GM20000 (cell line): ENCODE results near the gene SESTD1.

Experiments
- DNase-seq: peaks from one replicate; pipeline ENCODE4 v3.0.0; 2012; ENCODE audit warnings: low spot score
- TF ChIP-seq, protein P1 (sequence below): IDR thresholded peaks from 2 replicates; pipeline ENCODE4 v1.5.1; 2012; ENCODE audit warnings: mild to moderate bottlenecking, control low read depth; ENCODE audit errors: extremely low read depth, missing control alignments

The SESTD1 gene

GRCh38 chr2:179264368-179265081 lies at the start of gene SESTD1:
SESTD1 (minus strand) TSS chr2:179264832; CDS start chr2:179191841, 72,991 bp downstream.
- TF ChIP-seq, protein P1, sequence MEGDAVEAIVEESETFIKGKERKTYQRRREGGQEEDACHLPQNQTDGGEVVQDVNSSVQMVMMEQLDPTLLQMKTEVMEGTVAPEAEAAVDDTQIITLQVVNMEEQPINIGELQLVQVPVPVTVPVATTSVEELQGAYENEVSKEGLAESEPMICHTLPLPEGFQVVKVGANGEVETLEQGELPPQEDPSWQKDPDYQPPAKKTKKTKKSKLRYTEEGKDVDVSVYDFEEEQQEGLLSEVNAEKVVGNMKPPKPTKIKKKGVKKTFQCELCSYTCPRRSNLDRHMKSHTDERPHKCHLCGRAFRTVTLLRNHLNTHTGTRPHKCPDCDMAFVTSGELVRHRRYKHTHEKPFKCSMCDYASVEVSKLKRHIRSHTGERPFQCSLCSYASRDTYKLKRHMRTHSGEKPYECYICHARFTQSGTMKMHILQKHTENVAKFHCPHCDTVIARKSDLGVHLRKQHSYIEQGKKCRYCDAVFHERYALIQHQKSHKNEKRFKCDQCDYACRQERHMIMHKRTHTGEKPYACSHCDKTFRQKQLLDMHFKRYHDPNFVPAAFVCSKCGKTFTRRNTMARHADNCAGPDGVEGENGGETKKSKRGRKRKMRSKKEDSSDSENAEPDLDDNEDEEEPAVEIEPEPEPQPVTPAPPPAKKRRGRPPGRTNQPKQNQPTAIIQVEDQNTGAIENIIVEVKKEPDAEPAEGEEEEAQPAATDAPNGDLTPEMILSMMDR, result no peak
- peak; percentile 83 for DNase-seq

DNA sequence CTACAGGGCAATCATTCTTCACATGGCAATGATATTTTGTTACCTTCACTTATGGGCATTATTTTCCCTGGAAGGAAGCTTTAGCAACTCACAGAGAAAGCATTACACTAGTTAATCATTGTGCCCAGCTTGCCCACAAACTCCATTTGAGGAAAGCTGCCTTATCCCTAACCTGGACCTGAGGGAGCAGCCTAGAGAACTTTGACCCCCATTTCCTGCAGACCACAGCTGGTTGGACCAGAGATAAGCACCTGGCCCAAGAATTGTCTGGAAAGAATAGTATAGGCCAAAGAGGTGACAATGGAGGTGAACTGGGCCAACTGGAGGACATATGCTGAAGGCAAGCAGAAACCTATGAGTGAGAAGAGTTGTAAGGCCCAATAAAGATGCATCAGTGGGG lies 48.4 kb upstream of the SESTD1 start:
- TF ChIP-seq, protein P1, result no peak
- no peak for DNase-seq

DNA sequence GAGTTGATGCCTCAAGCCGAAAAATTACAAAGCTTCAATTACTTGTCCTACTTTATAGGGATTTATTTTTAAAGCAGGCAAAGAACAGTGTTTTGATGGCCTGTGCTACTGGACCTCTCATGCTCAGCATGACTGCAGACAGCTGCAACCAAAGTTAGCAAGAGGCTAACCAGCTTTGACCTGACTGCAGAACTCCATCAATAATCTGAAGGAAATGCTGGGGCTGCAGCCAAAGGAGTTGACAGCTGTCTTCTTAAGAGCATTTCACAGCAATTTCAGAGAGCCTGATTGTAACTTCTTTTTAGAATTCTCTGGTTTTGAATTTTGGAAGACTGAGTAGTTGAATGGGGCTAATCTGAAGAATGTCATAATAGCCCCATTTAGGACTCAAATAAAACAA lies 46.5 kb upstream of the SESTD1 start:
- TF ChIP-seq, protein P1, result no peak
- DNase-seq, result no peak

DNA sequence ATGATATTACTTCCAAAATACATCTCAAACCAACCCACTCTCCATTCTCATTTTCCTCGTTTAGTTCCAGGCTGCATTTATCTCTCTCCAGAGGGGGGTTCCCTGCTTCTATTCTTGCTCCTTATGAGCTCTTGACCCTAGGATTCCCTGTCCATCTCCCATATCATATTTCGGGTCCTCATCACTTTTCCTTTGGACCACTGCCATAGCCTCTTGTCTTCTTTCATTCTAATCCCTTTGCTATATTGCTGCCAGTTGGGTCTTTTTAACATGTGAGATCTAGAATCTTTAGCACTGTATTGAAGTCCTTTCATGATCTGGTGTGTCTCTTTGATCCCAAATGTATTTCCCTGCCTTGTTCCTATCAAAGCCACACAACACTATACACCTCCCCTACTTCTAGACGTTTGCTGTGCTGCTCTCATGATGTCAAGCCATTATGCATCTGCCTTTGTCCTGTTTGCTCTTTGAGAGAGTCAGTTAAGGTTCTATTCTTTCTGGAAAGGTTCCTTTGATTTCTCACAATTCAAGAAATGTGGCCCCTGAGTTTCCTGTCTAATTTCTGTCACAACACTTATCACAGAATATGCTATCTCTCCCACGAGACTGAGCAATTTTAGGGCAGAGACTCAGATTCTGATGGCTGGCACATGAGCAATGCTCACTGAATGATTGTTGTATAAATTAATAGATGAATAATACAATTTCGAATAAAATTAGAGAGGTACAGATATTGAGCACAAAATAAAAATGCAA lies 43.2 kb upstream of the SESTD1 start:
- no peak for DNase-seq
- TF ChIP-seq, protein P1, result no peak

DNA sequence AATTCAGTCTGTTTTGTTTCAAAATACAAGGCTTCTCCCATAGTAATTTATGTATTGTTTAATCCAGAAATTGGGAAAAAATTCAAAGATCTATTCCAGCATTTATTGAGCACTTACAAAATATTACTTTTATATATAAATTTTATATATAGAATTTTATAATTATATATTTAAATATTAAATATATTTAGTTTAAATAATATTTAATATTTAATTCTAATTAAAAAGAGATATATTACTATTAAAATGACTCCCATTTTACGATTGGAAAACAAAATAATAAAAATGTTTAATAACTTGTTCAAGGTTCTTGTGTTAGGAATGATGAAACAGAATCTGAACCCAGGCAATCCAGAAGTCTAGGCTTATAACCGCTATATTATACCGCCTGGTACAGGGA lies 40.5 kb upstream of the SESTD1 start:
- DNase-seq, result no peak
- TF ChIP-seq, protein P1, result no peak

DNA sequence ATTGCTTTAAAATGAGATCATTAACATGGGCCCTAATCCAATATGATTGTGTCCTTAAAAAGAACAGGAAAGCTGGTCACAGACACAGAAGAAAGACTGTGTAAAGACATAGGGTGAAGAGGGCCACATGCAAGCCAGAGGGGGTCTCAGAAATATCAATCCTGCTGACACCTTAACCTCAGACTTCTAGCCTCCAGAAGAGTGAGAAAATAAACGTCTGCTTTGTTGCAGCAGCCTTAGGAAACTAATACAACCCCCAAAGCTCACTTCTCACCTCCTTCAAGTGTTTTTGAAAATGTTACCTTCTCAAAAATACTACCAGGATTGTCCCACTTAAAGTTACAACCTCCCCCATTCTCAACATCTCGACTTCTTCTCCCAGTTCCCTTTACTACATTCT lies 39.8 kb upstream of the SESTD1 start:
- TF ChIP-seq, protein P1, result no peak
- DNase-seq, result no peak

DNA sequence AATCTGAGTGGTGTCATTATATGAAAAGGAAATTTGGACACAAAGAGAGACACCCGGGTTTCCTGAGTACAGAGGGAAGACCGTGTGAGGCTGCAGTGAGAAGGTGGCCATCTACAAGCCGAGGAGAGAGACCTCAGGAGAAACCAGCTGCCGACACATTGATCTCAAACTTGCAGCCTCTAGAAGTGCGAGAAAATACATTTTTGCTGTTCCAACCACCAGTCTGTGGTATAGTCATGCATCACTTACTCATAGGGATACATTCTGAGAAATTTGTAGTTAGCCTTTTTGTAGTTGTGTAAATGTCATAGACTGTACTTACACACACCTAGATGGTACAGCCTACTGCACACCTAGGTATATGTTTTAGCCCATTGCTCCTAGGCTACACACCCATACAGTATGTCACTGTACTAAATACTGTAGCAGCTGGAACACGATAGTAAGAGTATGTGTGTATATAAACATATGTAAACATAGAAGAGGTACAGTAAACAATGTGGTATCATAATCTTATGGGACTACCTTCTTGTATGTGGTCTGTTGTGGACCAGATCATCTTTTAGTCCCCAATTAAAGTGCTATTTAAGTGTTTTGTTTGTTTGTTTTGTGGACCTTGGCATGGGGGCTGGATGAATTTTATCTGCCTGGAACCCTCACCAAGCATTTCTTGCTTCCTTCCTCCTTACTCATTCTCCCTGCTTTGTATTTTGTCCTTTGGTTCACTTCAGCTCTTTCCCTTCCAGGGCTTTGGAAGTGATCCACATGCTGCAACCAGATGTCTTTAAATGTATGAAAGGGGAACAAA lies 38.3 kb upstream of the SESTD1 start:
- DNase-seq, result no peak
- TF ChIP-seq, protein P1, result no peak
